NT2/D1 (cell line): ENCODE data around the gene ZNF506.
"Not testable (repeated sequence)": the region's sequence is repeated elsewhere in the genome, so short reads cannot be mapped to it uniquely, and the experiment has no call there.

Experiments used
- DNase-seq: peaks from one replicate; pipeline ENCODE4 v3.0.0-alpha.2; 2011; ENCODE audit warnings: low read depth, low spot score
- H3K27me3 ChIP-seq: 2 replicates; pipeline ENCODE4 v1.6.0; 2011; ENCODE audit warnings: mild to moderate bottlenecking; ENCODE audit not compliant: insufficient read length, insufficient read depth
- H3K36me3 ChIP-seq: 2 replicates; pipeline ENCODE4 v1.6.1; 2011; ENCODE audit warnings: mild to moderate bottlenecking, low read length, mixed read lengths; ENCODE audit not compliant: insufficient read depth, insufficient read length
- H3K4me1 ChIP-seq: 2 replicates; pipeline ENCODE4 v1.5.1; 2011; ENCODE audit not compliant: insufficient read depth, insufficient read length
- H3K4me3 ChIP-seq: 2 replicates; pipeline ENCODE4 v1.5.1; 2011; ENCODE audit warnings: low read depth; ENCODE audit not compliant: insufficient read length
- H3K9ac ChIP-seq: 2 replicates; pipeline ENCODE4 v1.6.0; 2011; ENCODE audit warnings: low read depth; ENCODE audit not compliant: insufficient read length
- H3K9me3 ChIP-seq: 2 replicates; pipeline ENCODE4 v1.5.1; 2011; ENCODE audit warnings: mild to moderate bottlenecking, low read length; ENCODE audit not compliant: insufficient read depth
- SUZ12 ChIP-seq: IDR thresholded peaks from 2 replicates; pipeline ENCODE4 v1.6.1; 2011; ENCODE audit not compliant: insufficient read length, insufficient read depth; ENCODE audit errors: extremely low read depth
- YY1 ChIP-seq: IDR thresholded peaks from 2 replicates; pipeline ENCODE4 v1.6.1; 2011; ENCODE audit not compliant: insufficient read length, insufficient read depth
- ZNF274 ChIP-seq: IDR thresholded peaks from 2 replicates; pipeline ENCODE4 v1.6.1; 2011; ENCODE audit warnings: mild to moderate bottlenecking, low read depth, low read length

Gene ZNF506

DNA sequence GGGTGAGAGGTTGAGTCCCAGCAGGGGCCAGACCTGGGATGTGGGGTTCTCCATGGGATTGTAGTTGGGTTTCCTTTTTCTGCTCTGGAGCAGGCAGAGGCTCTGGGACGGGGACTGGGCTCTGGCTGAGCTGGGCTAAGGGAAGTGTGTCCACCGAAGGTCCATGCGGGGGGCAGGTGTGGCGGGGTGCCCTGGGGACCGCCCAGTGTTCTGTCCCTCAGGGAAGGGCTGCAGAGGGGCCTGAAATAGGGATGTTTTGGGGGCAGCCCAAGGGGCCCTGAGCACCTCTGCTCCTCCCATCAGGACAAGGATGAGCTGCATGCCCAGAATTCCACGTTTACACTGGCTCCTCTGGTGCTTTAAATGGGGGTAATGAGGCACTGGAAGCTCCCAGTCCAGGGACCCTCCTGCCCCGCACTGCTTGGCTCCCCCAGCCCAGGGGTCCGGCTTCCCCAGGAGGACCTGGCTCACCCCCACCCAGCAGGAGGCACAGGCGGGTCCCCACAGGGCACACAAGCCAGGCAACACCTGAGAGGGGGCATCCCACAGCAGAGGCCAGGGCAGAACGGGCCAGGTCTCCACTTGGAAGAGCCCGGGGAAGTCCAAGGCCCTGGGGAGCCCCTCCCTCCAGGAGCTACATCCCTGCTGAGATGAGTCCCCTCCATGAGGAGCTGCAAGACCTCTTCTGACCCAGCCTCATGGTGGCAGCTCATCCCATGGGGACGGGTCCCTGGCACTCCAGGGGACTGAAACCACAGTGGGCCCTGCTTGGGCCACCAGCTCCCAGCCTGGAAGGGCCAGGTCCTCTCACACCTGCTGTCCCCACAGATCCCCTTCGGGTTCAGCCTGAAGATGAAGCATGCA lies 74.0 kb downstream of the ZNF506 start:
- DNase-seq: no peak
- Histone ChIP-seq H3K4me1 (peaks cover 4% of the 10 kb centered on the region), H3K9me3 (no peaks in the 10 kb centered on the region), H3K27me3 (no peaks in the 10 kb centered on the region), H3K4me3 (no peak overlapping the region), H3K9ac (no peak overlapping the region), H3K36me3 (no peaks in the 10 kb centered on the region)
- no peak for TF ChIP-seq YY1
- no peak for TF ChIP-seq ZNF274
- no peak for TF ChIP-seq SUZ12

DNA sequence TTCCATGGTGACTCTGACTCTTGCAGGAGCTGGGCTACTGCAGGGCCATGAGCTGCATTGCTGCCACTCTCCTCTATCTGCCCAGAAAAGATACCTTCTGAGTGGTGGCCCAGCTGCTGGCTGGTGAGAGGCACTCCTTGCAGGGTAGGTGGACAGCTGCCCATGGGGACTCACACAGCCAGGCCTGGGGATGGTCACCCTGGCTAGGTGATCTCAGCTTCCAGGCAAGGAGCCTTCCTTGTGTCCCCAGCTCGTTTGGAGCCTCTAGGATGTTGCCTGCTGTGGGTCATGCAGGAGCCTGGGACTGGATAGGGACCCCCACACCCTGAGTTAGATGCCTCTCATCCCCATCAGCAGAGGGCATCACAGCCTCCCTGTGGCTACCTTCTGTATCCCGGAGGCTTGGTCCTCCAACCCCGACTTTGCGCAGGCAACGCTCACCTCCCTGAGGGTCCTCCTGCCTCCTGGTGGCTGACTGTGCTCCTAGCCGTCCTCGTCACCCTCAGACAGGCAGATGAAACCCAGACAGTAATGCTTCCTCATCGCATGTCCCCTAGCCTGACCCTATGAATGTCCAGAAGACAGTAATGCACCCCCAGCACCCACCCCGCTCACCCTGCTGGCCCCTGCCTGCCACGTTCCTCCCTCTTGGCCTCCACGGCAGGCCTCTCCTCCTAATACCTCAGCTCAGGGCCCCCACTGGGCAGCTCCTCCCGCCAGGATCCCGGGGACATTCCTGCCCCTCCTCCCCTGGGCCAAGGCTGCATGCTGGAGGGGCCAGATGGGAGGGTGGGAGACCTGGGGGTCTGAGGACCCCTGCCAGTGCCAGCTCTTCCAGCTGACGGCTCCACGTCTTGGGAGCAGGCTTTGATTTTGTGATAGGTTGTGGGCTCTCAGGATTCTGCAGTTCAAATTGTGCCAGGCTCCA lies 75.0 kb downstream of the ZNF506 start:
- Histone ChIP-seq H3K4me1 (peaks cover 4% of the 10 kb centered on the region), H3K9me3 (no peaks in the 10 kb centered on the region), H3K4me3 (no peak overlapping the region), H3K36me3 (no peaks in the 10 kb centered on the region), H3K9ac (no peak overlapping the region), H3K27me3 (no peaks in the 10 kb centered on the region)
- TF ChIP-seq YY1 (no peak), ZNF274 (no peak), SUZ12 (no peak)
- DNase-seq: no peak

DNA sequence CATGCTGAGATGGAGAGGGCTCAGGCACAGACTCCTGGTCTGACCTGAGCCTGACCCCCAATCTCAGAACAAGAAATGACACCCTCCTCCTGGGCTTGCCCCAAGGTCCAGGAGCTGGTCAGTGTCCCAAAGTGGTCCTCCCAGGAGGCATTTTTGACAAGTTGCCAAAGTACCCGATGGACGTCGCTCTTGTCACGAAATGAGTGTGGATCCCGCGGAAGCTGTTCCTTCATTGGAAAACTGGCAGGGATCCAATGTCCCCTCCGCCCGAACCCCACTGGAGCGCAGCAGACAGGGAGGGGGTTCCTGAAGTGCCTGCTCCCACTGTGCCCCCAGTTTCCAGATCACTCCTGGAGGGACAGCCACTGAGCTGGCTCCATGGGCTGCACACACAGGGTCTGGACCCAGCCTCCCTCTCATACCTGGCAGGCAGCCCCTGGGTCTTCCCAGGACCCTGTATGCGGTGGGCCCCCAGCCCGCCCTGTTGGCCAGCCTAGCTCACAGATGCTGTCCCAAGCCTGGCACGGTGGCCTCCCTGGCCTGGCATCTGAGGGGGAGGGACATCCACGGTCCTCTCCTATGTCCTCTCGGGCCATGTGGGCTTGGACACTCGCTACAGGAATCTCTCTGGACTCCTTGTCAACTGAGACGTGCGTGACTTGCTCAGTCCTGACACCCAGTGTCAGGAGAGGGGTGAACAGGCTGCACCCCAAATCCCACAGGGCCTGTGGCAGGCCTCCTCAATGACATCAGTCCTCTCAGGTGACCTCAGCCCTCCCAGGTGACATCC lies 75.9 kb downstream of the ZNF506 start:
- H3K27me3 ChIP-seq: no peaks in the 10 kb centered on the region
- H3K9ac ChIP-seq: no peak overlapping the region
- H3K9me3 ChIP-seq: no peaks in the 10 kb centered on the region
- no peak for DNase-seq
- H3K4me3 ChIP-seq: no peak overlapping the region
- H3K36me3 ChIP-seq: no peaks in the 10 kb centered on the region
- TF ChIP-seq YY1 (no peak), SUZ12 (no peak), ZNF274 (no peak)
- peaks cover 4% of the 10 kb centered on the region for H3K4me1 ChIP-seq

DNA sequence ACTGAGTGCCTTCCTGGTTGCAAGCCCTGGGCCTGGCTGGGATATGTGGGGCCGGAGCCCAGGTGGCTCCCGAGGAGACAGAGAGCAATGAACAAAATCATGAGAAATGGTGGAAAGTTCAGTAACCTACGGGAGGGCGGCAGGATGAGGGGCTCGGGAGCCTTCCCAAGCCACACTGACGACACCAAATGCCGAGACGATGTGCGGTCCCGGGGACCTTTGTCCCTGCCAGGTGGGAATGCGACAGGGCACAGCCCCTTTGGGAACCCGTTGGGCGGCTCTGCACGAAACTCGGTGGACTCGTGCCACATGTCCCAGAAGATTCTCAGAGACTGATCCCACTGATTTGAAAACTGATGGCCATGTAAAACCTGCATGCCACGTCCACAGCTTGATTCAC lies 76.9 kb downstream of the ZNF506 start:
- DNase-seq: no peak
- H3K4me3 ChIP-seq: no peak overlapping the region
- no peaks in the 10 kb centered on the region for H3K36me3 ChIP-seq
- no peaks in the 10 kb centered on the region for H3K27me3 ChIP-seq
- TF ChIP-seq SUZ12 (no peak), ZNF274 (no peak), YY1 (no peak)
- peaks cover 4% of the 10 kb centered on the region for H3K4me1 ChIP-seq
- no peaks in the 10 kb centered on the region for H3K9me3 ChIP-seq
- H3K9ac ChIP-seq: no peak overlapping the region

DNA sequence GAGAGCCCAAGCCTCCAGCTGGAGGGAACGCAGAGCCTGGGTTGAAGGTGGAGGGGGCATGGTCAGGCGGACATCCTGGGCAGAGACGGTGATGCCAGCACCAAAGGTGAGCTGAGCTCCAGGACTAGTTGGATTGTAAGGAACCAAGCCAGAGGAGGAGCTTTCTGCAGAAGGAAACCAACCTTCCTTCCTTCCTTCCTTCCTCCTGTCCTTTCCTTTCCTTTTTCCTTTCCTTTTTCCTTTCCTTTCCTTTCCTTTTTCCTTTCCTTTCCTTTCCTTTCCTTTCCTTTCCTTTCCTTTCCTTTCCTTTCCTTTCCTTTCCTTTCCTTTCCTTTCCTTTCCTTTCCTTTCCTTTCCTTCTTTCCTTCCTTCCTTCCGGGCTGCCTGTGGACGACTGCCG lies 77.6 kb downstream of the ZNF506 start:
- not testable (repeated sequence) for H3K36me3 ChIP-seq, H3K27me3 ChIP-seq, H3K9me3 ChIP-seq, DNase-seq, H3K9ac ChIP-seq, H3K4me3 ChIP-seq, H3K4me1 ChIP-seq

DNA sequence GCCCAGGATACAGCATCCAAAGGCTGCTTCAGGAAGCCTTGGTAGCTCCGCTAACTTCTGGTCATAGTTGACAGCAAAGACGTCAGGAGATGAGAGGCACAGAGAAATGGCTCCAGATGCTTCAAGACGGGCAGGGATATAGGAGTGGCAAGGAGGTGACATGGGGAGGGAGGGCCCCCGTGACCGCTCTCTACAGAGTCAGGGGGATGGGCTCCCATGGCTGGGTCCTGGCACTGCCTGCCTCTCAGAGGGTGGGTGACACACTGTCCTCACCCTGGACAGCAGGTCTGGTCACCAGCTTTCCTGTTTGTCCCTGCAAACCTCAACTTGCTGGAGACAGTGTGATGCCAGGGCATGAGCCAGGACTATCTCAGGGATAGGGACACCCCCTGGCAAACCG lies 78.4 kb downstream of the ZNF506 start:
- TF ChIP-seq YY1 (no peak), SUZ12 (no peak), ZNF274 (no peak)
- peaks cover 4% of the 10 kb centered on the region for H3K4me1 ChIP-seq
- peaks cover 4% of the 10 kb centered on the region for H3K27me3 ChIP-seq
- no peak overlapping the region for H3K9ac ChIP-seq
- no peaks in the 10 kb centered on the region for H3K9me3 ChIP-seq
- H3K36me3 ChIP-seq: no peaks in the 10 kb centered on the region
- DNase-seq: no peak
- no peak overlapping the region for H3K4me3 ChIP-seq

DNA sequence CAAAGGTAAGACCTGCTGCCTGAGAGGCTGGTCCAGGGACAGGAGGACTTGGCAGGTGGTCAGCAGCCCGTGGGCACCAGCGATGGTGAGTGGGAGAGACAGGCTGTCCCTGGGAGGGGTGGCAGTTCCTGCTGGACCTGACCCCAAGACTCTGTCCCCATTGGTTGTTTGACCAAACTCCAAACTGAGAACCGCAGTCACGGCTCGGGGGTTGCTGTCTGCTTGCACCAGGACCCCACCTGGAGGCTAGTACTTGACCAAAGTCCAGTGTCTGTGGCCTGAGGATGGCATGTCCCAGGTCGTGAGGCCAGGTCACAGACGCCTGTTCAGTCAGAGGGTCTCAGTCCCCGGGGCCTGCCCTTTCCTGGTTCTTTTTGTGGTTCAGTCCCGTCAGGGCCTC lies 78.8 kb downstream of the ZNF506 start:
- Histone ChIP-seq H3K36me3 (no peaks in the 10 kb centered on the region), H3K4me3 (no peak overlapping the region), H3K4me1 (peaks cover 7% of the 10 kb centered on the region), H3K9me3 (no peaks in the 10 kb centered on the region), H3K27me3 (peaks cover 4% of the 10 kb centered on the region), H3K9ac (no peak overlapping the region)
- no peak for TF ChIP-seq YY1
- no peak for TF ChIP-seq ZNF274
- TF ChIP-seq SUZ12: no peak
- no peak for DNase-seq
